PC-9 (cell line): Measurements from ENCODE around the gene CD44. TPM values are rescaled to one million over a fixed set of nuclear protein-coding genes. Genes with fewer than 3 reads are reported as not detected.
A peak's percentile ranks its signal among the peaks of the same experiment; 100 is the strongest.

ENCODE experiments used
- BruUV-seq: library from RNA; stranded (reverse); fragments of 400-500 nt; replicated peaks from 2 replicates; lab custom pipeline; 2021; lab: Mats Ljungman, UMichigan
- CTCF ChIA-PET: fragments of 300-600 bp; sonication (Branson Sonifier 250); formaldehyde crosslinking; loops from one replicate; lab custom pipeline; 2022; ENCODE audit warnings: antibody characterized with exemption; lab: Charles Lee
- POLR2A ChIA-PET: fragments of 300-600 bp; sonication (Branson Sonifier 250); formaldehyde crosslinking; loops from one replicate; lab custom pipeline; 2022; ENCODE audit warnings: antibody characterized with exemption; ENCODE audit not compliant: unreplicated experiment; lab: Charles Lee
- DNase-seq, 2 experiments: peaks; one replicate each; pipeline versions ENCODE4 v3.0.0 to v3.0.0-alpha.2; 2015 to 2022; ENCODE audit warnings: mixed read lengths in 1 of 2
- H2AFZ ChIP-seq: fragments of 200-600 bp; sonication (generic); 2 replicates; pipeline ENCODE4 v1.8.1; 2017; ENCODE audit warnings: antibody characterized with exemption
- H3F3A ChIP-seq: fragments of 200-600 bp; sonication (generic); 2 replicates; pipeline ENCODE4 v1.8.1; 2017; ENCODE audit warnings: antibody characterized with exemption, mild to moderate bottlenecking, low read depth; ENCODE audit not compliant: insufficient read depth
- H3K27ac ChIP-seq: fragments of 200-600 bp; sonication (generic); 2 replicates; pipeline ENCODE4 v1.6.1; 2016; ENCODE audit warnings: mixed run types
- H3K27me3 ChIP-seq: fragments of 200-600 bp; sonication (generic); 2 replicates; pipeline ENCODE4 v1.6.1; 2016; ENCODE audit warnings: low read depth, mixed run types; ENCODE audit not compliant: insufficient read depth
- H3K36me3 ChIP-seq: fragments of 200-600 bp; sonication (generic); 2 replicates; pipeline ENCODE4 v1.6.1; 2016; ENCODE audit warnings: low read depth, mixed run types
- H3K4me1 ChIP-seq: fragments of 200-600 bp; sonication (generic); replicated peaks from 2 replicates; pipeline ENCODE4 v1.6.1; 2016; ENCODE audit warnings: mixed run types; ENCODE audit not compliant: insufficient read depth
- H3K4me2 ChIP-seq: fragments of 200-600 bp; sonication (generic); 2 replicates; pipeline ENCODE4 v1.6.1; 2017; ENCODE audit warnings: mixed run types
- H3K4me3 ChIP-seq: fragments of 200-600 bp; sonication (generic); 2 replicates; pipeline ENCODE4 v1.6.1; 2016; ENCODE audit warnings: mixed run types
- H3K79me2 ChIP-seq: fragments of 200-600 bp; sonication (generic); 2 replicates; pipeline ENCODE4 v1.6.1; 2017; ENCODE audit warnings: low read depth, mixed run types
- H3K9me2 ChIP-seq: fragments of 200-600 bp; sonication (generic); 2 replicates; pipeline ENCODE4 v1.8.1; 2017; ENCODE audit warnings: mild to moderate bottlenecking; ENCODE audit not compliant: insufficient read depth
- H3K9me3 ChIP-seq: fragments of 200-600 bp; sonication (generic); 2 replicates; pipeline ENCODE4 v1.8.1; 2016; ENCODE audit warnings: low read depth; ENCODE audit not compliant: insufficient read depth
- H4K20me1 ChIP-seq: fragments of 200-600 bp; sonication (generic); 2 replicates; pipeline ENCODE4 v1.8.1; 2017; ENCODE audit not compliant: insufficient read depth
- CTCF ChIP-seq: fragments of 200-600 bp; sonication (generic); conservative IDR thresholded peaks from 2 replicates; pipeline ENCODE4 v1.6.1; 2017; ENCODE audit warnings: mixed run types, antibody characterized with exemption, mild to moderate bottlenecking, moderate library complexity
- EZH2 ChIP-seq: fragments of 200-600 bp; sonication (generic); IDR thresholded peaks from 2 replicates; pipeline ENCODE4 v1.8.0; 2017; ENCODE audit warnings: antibody characterized with exemption, low read depth
- intact Hi-C: fragments of 100-400 bp; cut with micrococcal nuclease; formaldehyde crosslinking; loops from one replicate; pipeline ENCODE4 v1.10.0; 2022; ENCODE audit not compliant: unreplicated experiment
- total RNA-seq: library from RNA; stranded (reverse); gene quantifications from 2 replicates; pipeline ENCODE4 v1.2.3, GENCODE V29; 2021

Gene CD44
- total RNA-seq, 1 experiment from 2014 or later: 775 TPM

GRCh38 chr11:35182317-35182939, 43.5 kb downstream of the CD44 start:
- Histone ChIP-seq H3F3A (peaks cover 92% of the 10 kb centered on the region), H2AFZ (no peak overlapping the region), H3K27me3 (no peaks in the 10 kb centered on the region), H3K4me2 (peak overlapping the region; percentile 18; the same call in 1 of the 2 replicates), H3K4me3 (no peak overlapping the region), H3K4me1 (peaks cover 51% of the 10 kb centered on the region), H3K9me2 (no peaks in the 10 kb centered on the region), H3K27ac (peak overlapping the region; percentile 53), H3K9me3 (no peaks in the 10 kb centered on the region), H3K79me2 (peaks cover 95% of the 10 kb centered on the region), H3K36me3 (peaks cover 91% of the 10 kb centered on the region), H4K20me1 (0 out of 2 replicates have a peak, but pooled peaks cover 5% of the 10 kb centered on the region)
- ChIA-PET CTCF (no interaction called here), POLR2A (interaction anchor here (0.5 to 0.6 kb wide), 2 partner anchors 10 to 175 kb away, joined by 7 read pairs; no protein-coding TSS in a partner anchor)
- peak in 1 of 2 experiments; percentile 72 for DNase-seq
- BruUV-seq: TSS peak; percentile 0
- no peak for TF ChIP-seq EZH2
- TF ChIP-seq CTCF: no peak
- intact Hi-C loops: no loop called here

GRCh38 chr11:35183326-35183925, 44.5 kb downstream of the CD44 start:
- no peak overlapping the region for H3K4me2 ChIP-seq
- intact Hi-C loops: no loop called here
- no peak overlapping the region for H2AFZ ChIP-seq
- TF ChIP-seq CTCF: no peak
- no peak for DNase-seq
- peak overlapping the region; percentile 53; the same call in 1 of the 2 replicates for H3K27ac ChIP-seq
- H3K9me2 ChIP-seq: no peaks in the 10 kb centered on the region
- peaks cover 41% of the 10 kb centered on the region for H3K4me1 ChIP-seq
- H3K36me3 ChIP-seq: peaks cover 91% of the 10 kb centered on the region
- no TSS peak for BruUV-seq
- H3K4me3 ChIP-seq: no peak overlapping the region
- H3K79me2 ChIP-seq: peaks cover 95% of the 10 kb centered on the region
- no peaks in the 10 kb centered on the region for H3K9me3 ChIP-seq
- H3F3A ChIP-seq: peaks cover 92% of the 10 kb centered on the region
- 0 out of 2 replicates have a peak, but pooled peaks cover 5% of the 10 kb centered on the region for H4K20me1 ChIP-seq
- ChIA-PET CTCF (interaction anchor here (0.7 kb wide), 3 partner anchors 15 to 40 kb away, joined by 3 to 6 read pairs (median 5); no protein-coding TSS in a partner anchor), POLR2A (interaction anchor here (0.6 kb wide), 1 partner anchor 9 kb away, joined by 4 read pairs; no protein-coding TSS in a partner anchor)
- no peaks in the 10 kb centered on the region for H3K27me3 ChIP-seq

- peak overlapping the region; percentile 14; the same call in 1 of the 2 replicates for H3K27ac ChIP-seq
- BruUV-seq: no TSS peak
- no peak overlapping the region for H2AFZ ChIP-seq
- TF ChIP-seq EZH2 (no peak), CTCF (no peak)
- no peak overlapping the region for H3K4me3 ChIP-seq
- H3K9me3 ChIP-seq: no peaks in the 10 kb centered on the region
- H3K36me3 ChIP-seq: peaks cover 92% of the 10 kb centered on the region
- CTCF ChIA-PET: no interaction called here
- POLR2A ChIA-PET: no interaction called here
- peaks cover 92% of the 10 kb centered on the region for H3F3A ChIP-seq
- 0 out of 2 replicates have a peak, but pooled peaks cover 5% of the 10 kb centered on the region for H4K20me1 ChIP-seq
- no peaks in the 10 kb centered on the region for H3K9me2 ChIP-seq
- H3K4me1 ChIP-seq: peaks cover 18% of the 10 kb centered on the region
- H3K79me2 ChIP-seq: peaks cover 95% of the 10 kb centered on the region
- intact Hi-C loops: no loop called here
- no peaks in the 10 kb centered on the region for H3K27me3 ChIP-seq
- no peak overlapping the region for H3K4me2 ChIP-seq
- DNase-seq: no peak
Observed at GRCh38 chr11:35185696-35186095, 46.7 kb downstream of the CD44 start.
